Loucy (cell line): ENCODE measurements around the gene CLK2.

Source experiments
- EZH2phosphoT487 ChIP-seq: fragments of 200-600 bp; IDR thresholded peaks from 2 replicates; pipeline ENCODE4 v1.6.1; 2018; ENCODE audit warnings: antibody characterized with exemption, mild to moderate bottlenecking, moderate library complexity, borderline replicate concordance
- TF ChIP-seq, protein P1 (sequence below): fragments of 200-600 bp; sonication (generic); conservative IDR thresholded peaks from 2 replicates; pipeline ENCODE4 v1.5.1; 2014; ENCODE audit warnings: mild to moderate bottlenecking, antibody characterized with exemption, low read length

DNA sequence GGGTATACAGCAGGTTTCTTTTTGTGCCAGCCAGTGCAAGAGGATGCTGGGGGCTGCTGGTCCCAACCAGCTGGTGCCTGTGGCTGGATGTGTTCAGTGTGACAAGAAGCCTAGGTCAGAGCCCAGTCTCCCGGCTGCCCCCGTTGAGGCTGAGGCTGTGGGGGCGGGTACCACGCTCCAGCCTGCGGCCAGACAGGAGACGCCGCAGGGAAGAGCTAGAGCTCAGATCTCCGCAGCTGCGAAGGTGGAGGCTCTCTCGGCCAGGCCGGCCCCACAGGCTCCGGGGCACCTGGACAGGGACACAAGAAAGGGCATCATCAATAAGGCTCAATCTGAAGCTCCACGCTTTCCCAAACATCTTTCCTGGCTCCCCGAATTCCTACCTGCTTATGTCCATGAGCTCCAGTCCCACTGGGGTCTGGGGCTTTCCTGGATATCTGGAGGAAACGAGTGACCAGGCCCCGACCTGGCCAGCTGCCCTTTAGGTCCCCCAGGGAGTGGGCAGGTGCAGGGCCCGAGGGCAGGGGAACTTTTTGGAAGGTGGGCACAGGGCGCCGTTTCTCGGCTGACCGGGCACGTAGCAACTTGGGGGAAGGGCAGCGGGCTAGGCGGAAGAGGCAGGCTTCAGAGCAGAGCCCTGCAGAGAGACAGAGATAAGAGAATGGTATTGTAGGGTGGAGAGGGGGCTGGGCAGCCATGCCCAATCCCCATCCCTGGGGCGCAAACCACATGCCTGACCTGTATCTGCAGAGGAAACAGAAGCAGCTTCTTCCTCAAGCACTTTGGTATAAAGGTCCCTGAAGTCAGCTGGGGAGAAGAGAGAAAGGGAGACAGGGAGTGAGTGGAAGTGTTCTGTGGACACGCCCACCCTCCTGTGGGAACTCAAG, 25.4 kb downstream of the CLK2 start:
- TF ChIP-seq, protein P1, sequence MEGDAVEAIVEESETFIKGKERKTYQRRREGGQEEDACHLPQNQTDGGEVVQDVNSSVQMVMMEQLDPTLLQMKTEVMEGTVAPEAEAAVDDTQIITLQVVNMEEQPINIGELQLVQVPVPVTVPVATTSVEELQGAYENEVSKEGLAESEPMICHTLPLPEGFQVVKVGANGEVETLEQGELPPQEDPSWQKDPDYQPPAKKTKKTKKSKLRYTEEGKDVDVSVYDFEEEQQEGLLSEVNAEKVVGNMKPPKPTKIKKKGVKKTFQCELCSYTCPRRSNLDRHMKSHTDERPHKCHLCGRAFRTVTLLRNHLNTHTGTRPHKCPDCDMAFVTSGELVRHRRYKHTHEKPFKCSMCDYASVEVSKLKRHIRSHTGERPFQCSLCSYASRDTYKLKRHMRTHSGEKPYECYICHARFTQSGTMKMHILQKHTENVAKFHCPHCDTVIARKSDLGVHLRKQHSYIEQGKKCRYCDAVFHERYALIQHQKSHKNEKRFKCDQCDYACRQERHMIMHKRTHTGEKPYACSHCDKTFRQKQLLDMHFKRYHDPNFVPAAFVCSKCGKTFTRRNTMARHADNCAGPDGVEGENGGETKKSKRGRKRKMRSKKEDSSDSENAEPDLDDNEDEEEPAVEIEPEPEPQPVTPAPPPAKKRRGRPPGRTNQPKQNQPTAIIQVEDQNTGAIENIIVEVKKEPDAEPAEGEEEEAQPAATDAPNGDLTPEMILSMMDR = no peak
- TF ChIP-seq EZH2phosphoT487 = no peak
